Spleen (tissue), 11 donors: ENCODE results near the gene C6orf136. TPM values are rescaled to one million over a fixed set of nuclear protein-coding genes. Genes with fewer than 3 reads are reported as not detected.

ENCODE experiments used
- DNase-seq: peaks from one replicate; pipeline ENCODE4 v3.0.0-alpha.2; 2020
- H3K27ac ChIP-seq, 8 donors: fragments of 200-600 bp; sonication (generic) in 7 of 8; 1 replicate in 4 of 8; 2 replicates in 4 of 8; pipeline versions ENCODE4 v1.5.0 to v1.8.0; 2016 to 2021; ENCODE audit warnings: inconsistent platforms in 4 of 8, mild to moderate bottlenecking in 4 of 8, moderate library complexity in 1 of 8
- H3K27me3 ChIP-seq, 7 donors: fragments of 200-600 bp; sonication (generic) in 6 of 7; replicated peaks in 1 of 7; 1 replicate in 4 of 7; 2 replicates in 3 of 7; pipeline versions ENCODE4 v1.5.0 to v1.8.0; 2016 to 2021; ENCODE audit warnings: inconsistent platforms in 3 of 7, mild to moderate bottlenecking in 1 of 7
- H3K36me3 ChIP-seq, 6 donors: fragments of 200-600 bp; sonication (generic) in 5 of 6; 1 replicate in 4 of 6; 2 replicates in 2 of 6; pipeline versions ENCODE4 v1.5.0 to v1.8.0; 2016 to 2021; ENCODE audit warnings: inconsistent platforms in 2 of 6
- H3K4me1 ChIP-seq, 6 donors: fragments of 200-600 bp; sonication (generic) in 5 of 6; 1 replicate in 3 of 6; 2 replicates in 3 of 6; pipeline versions ENCODE4 v1.5.0 to v1.8.0; 2016 to 2021; ENCODE audit warnings: inconsistent platforms in 3 of 6
- H3K4me3 ChIP-seq, 8 donors: fragments of 200-600 bp; sonication (generic) in 7 of 8; 1 replicate in 4 of 8; 2 replicates in 4 of 8; pipeline versions ENCODE4 v1.5.0 to v1.8.0; 2016 to 2021; ENCODE audit warnings: inconsistent platforms in 4 of 8, mild to moderate bottlenecking in 4 of 8, moderate library complexity in 2 of 8
- H3K9me3 ChIP-seq, 8 donors: fragments of 200-600 bp; sonication (generic) in 7 of 8; 1 replicate in 4 of 8; 2 replicates in 4 of 8; pipeline versions ENCODE4 v1.5.0 to v1.8.0; 2016 to 2021; ENCODE audit warnings: inconsistent platforms in 4 of 8
- POLR2A ChIP-seq, 3 donors: fragments of 450-650 bp; IDR thresholded peaks; one replicate each; pipeline ENCODE4 v1.5.1; 2017; ENCODE audit warnings: antibody characterized with exemption in 3 of 3, mild to moderate bottlenecking in 1 of 3
- POLR2AphosphoS5 ChIP-seq, 3 donors: sonication (generic); formaldehyde crosslinking; IDR thresholded peaks; one replicate each; pipeline ENCODE4 v1.5.1; 2017; ENCODE audit warnings: antibody characterized with exemption in 3 of 3
- WGBS, 5 donors: extraction: QIAGEN DNeasy Blood & Tissue Kit in 3 of 5; methylation state at CpG; one replicate each; pipeline versions ENCODE4 v1.1.5 to v1.1.7; 2013 to 2018; 5-methylcytosine and 5-hydroxymethylcytosine counted together
- intact Hi-C: fragments of 100-400 bp; cut with DNase I; formaldehyde crosslinking; loops from one replicate; pipeline ENCODE4 v1.15.0; 2023; ENCODE audit warnings: low total_unique reads
- polyA plus RNA-seq, 3 donors: library from polyadenylated mRNA; stranded (reverse); fragments of 200-250 nt; gene quantifications; one replicate each; pipeline ENCODE4 v1.2.1, GENCODE V29; 2013
- total RNA-seq, 7 donors: library from RNA; depleted of rRNA in 3 of 7; stranded (reverse); fragments of >200 nt in 3 of 7; fragmentation: NEBNext Ultra II Directional in 4 of 7; extraction: Animal tissue kit (Norgen Biotek cat#: 25700) in 4 of 7; gene quantifications; one replicate each; pipeline versions ENCODE4 v1.1.0 to v1.2.1, GENCODE V29; 2016 to 2021
- TF ChIP-seq, protein P1 (sequence below), 11 experiments: fragments of 200-600 bp in 7 of 11; fragments of 450-650 bp in 4 of 11; sonication (generic) in 4 of 11; IDR thresholded peaks in 8 of 11; conservative IDR thresholded peaks in 3 of 11; 1 replicate in 7 of 11; 2 replicates in 4 of 11; pipeline versions ENCODE4 v1.4.0 to v1.8.0; 2016 to 2021; ENCODE audit warnings: antibody characterized with exemption in 11 of 11, inconsistent platforms in 4 of 11, mild to moderate bottlenecking in 1 of 11
- donor health status: healthy with polysubstance abuse.
- donor health status: DM: no; HTN: no; CAD: no; lungs with moderate emphysema.
- donor health status: DM: no; HTN: no; CAD: no.
- donor health status: Bipolar disorder and iron deficiency.
- donor health status: healthy.
- donor health status: DM: no; HTN: no; CAD: no.
- donor health status: DM: yes; HTN: yes; CAD: no.

Gene C6orf136
- total and polyA plus RNA-seq, 10 donors, result 12.1 to 28.0 (median 18.3) TPM

DNA sequence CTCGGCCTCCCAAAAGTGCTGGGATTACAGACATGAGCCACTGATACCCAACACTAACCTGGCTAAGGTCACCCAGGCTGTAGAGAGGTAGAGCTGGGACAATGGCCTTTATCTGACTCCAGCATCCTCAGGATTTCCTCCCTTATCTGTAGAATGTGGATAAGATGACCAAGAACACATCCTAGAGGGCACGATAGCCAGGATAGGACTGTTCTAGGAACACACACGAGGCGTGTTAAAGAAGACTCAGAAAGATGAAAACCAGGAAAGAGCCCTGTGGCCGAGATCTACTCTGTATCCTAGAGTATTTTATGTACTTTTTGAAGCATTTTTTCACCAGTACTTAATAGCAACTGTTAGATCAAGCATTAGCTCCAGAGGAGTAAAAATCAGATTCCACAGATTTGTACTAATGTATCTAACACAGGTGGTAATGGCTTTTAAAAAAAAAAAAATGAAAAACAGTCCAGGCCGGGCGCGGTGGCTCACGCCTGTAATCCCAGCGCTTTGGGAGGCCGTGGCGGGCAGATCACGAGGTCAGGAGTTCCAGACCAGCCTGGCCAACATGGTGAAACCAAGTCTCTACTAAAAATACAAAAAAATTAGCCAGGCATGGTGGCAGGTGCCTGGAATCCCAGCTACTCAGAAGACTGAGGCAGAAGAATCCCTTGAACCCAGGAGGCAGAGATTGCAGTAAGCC is 47.2 kb upstream of the C6orf136 start:
- DNase-seq, result no peak
- peak overlapping the region in 1 of 8 donors; percentile 24 for H3K27ac ChIP-seq
- intact Hi-C loops, result loop anchor here (5.0 kb wide), 2 partner anchors 57 to 117 kb away; no protein-coding TSS in a partner anchor
- 75 to 88% (median 80%) methylated on average over 13 of the region's 13 CpGs for WGBS, 5 donors
- TF ChIP-seq, protein P1, sequence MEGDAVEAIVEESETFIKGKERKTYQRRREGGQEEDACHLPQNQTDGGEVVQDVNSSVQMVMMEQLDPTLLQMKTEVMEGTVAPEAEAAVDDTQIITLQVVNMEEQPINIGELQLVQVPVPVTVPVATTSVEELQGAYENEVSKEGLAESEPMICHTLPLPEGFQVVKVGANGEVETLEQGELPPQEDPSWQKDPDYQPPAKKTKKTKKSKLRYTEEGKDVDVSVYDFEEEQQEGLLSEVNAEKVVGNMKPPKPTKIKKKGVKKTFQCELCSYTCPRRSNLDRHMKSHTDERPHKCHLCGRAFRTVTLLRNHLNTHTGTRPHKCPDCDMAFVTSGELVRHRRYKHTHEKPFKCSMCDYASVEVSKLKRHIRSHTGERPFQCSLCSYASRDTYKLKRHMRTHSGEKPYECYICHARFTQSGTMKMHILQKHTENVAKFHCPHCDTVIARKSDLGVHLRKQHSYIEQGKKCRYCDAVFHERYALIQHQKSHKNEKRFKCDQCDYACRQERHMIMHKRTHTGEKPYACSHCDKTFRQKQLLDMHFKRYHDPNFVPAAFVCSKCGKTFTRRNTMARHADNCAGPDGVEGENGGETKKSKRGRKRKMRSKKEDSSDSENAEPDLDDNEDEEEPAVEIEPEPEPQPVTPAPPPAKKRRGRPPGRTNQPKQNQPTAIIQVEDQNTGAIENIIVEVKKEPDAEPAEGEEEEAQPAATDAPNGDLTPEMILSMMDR (IDR thresholded peaks at IDR 0.05 in 8 of 11, conservative IDR thresholded peaks at IDR 0.05 in 3 of 11), result no peak
- TF ChIP-seq POLR2AphosphoS5 (IDR thresholded peaks at IDR 0.05) (peak; percentile 21 to 64 (median 53)), POLR2A (IDR thresholded peaks at IDR 0.05) (no peak)
- H3K27me3 ChIP-seq, result no peaks in the 10 kb centered on the region
- H3K36me3 ChIP-seq, result peaks cover 16 to 69% (median 50%) of the 10 kb centered on the region in 6 donors
- peaks cover 0 to 54% (median 16%) of the 10 kb centered on the region in 6 donors for H3K4me1 ChIP-seq
- H3K4me3 ChIP-seq, result no peak overlapping the region
- H3K9me3 ChIP-seq, result no peaks in the 10 kb centered on the region

DNA sequence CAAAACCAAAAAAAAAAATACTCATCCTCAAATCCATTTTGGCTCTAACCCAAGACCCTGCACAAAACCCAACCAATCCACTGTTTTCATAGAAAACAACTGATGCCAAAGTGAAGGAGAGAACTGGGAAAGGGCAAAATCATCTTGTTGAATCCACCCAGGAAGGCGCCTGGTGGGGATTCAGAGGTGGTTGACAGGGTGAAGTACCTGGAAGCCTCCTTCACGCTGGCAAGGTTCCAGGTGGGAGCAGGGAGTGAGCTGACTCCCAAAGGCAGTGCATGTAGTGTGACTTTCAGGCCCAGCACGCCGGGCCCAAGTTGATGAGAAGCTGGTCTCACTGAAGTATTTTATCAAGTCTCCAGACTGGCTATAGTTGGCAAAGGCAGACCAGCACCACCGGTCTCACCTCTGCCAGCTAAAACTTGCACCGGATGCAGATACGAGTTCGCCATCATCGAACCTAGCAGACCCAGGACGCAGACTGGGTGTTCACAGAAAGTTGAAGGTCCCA is 46.4 kb upstream of the C6orf136 start:
- Histone ChIP-seq H3K4me1 (peaks cover 0 to 54% (median 16%) of the 10 kb centered on the region in 6 donors), H3K27me3 (no peaks in the 10 kb centered on the region), H3K4me3 (no peak overlapping the region), H3K9me3 (no peaks in the 10 kb centered on the region), H3K36me3 (peaks cover 21 to 69% (median 54%) of the 10 kb centered on the region in 6 donors), H3K27ac (peak overlapping the region in 1 of 8 donors; percentile 21)
- intact Hi-C loops, result no loop called here
- 86 to 92% (median 88%) methylated on average over 10 of the region's 10 CpGs for WGBS, 5 donors
- DNase-seq, result no peak
- TF ChIP-seq, protein P1 (IDR thresholded peaks at IDR 0.05 in 8 of 11, conservative IDR thresholded peaks at IDR 0.05 in 3 of 11), result no peak
- peak in 2 of 3 donors; percentile 62 to 74 for TF ChIP-seq POLR2AphosphoS5 (IDR thresholded peaks at IDR 0.05)

DNA sequence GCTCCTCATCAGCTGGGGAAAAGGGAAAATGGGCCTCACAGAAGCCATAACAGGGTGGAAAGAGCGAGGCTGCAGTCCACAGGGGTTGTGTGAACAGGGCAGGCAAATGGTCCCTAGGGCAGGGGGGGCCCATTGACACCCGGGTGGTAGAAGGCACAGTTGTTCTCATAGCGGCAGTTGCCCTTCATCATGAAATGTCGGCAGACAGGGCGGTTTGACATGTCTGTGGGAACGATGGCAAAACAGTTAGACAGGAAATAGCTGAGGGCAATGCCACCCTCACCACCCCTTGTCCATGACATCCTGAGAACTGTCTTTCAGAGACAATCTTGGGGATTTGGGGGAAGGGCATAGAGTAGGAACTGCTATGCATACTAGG is 45.5 kb upstream of the C6orf136 start:
- TF ChIP-seq POLR2A (IDR thresholded peaks at IDR 0.05), result no peak
- no peak for TF ChIP-seq POLR2AphosphoS5 (IDR thresholded peaks at IDR 0.05)
- TF ChIP-seq, protein P1 (IDR thresholded peaks at IDR 0.05 in 8 of 11, conservative IDR thresholded peaks at IDR 0.05 in 3 of 11), result no peak
- Histone ChIP-seq H3K4me1 (peaks cover 0 to 61% (median 17%) of the 10 kb centered on the region in 6 donors), H3K27ac (peak overlapping the region in 3 of 8 donors; percentile 1 to 21 (median 5)), H3K36me3 (peaks cover 21 to 76% (median 62%) of the 10 kb centered on the region in 6 donors), H3K9me3 (no peaks in the 10 kb centered on the region), H3K27me3 (no peaks in the 10 kb centered on the region), H3K4me3 (no peak overlapping the region)
- no peak for DNase-seq
- intact Hi-C loops, result no loop called here
- 35 to 57% (median 38%) methylated on average over 6 of the region's 6 CpGs for WGBS, 5 donors
